Measurements from ENCODE around the gene MRC2.

The MRC2 gene

GRCh38 chr17:62616993-62617893, 10.2 kb upstream of the MRC2 start:
- ATAC-seq = no peak
- no peak for TF ChIP-seq RARB (CRISPR knock-in tag; IDR thresholded peaks at IDR 0.05)
- TF ChIP-seq ZFP30 (CRISPR knock-in tag; IDR thresholded peaks at IDR 0.05) = 0 out of 2 replicates have a peak, but pooled peaks have one; percentile 27
- TF ChIP-seq GLIS3 (CRISPR knock-in tag; IDR thresholded peaks at IDR 0.05) = 0 out of 2 replicates have a peak, but pooled peaks have one; percentile 34

- TF ChIP-seq ZNF565 (CRISPR knock-in tag; conservative IDR thresholded peaks at IDR 0.05; ENCODE audit: low read depth) = no peak
- no peak for TF ChIP-seq ESRRG (CRISPR knock-in tag; IDR thresholded peaks at IDR 0.05)
- no peak for TF ChIP-seq CREB5 (CRISPR knock-in tag; IDR thresholded peaks at IDR 0.05; ENCODE audit: low read depth)
- no peak for TF ChIP-seq ZFP3 (CRISPR knock-in tag; IDR thresholded peaks at IDR 0.05)
- TF ChIP-seq TSHZ2 (CRISPR knock-in tag; IDR thresholded peaks at IDR 0.05) = no peak
- no peak for TF ChIP-seq GLIS3 (CRISPR knock-in tag; IDR thresholded peaks at IDR 0.05)
- TF ChIP-seq POU6F1 (CRISPR knock-in tag; IDR thresholded peaks at IDR 0.05; ENCODE audit: borderline replicate concordance, low read depth) = no peak
- no peak for TF ChIP-seq TOX (CRISPR knock-in tag; IDR thresholded peaks at IDR 0.05; ENCODE audit: borderline replicate concordance)
- no peak for TF ChIP-seq TCF4 (CRISPR knock-in tag; IDR thresholded peaks at IDR 0.05; ENCODE audit: borderline replicate concordance)
- TF ChIP-seq PATZ1 (CRISPR knock-in tag; IDR thresholded peaks at IDR 0.05; ENCODE audit: borderline replicate concordance) = no peak
- ATAC-seq = peak; percentile 23
These were observed 9.5 kb upstream of the MRC2 start for GRCh38 chr17:62617894-62618472.

- TF ChIP-seq ZNF8 (CRISPR knock-in tag; IDR thresholded peaks at IDR 0.05) = no peak
- no peak for ATAC-seq
These were observed 8.6 kb upstream of the MRC2 start for GRCh38 chr17:62618647-62619416.

- TF ChIP-seq ZFP3 (CRISPR knock-in tag; IDR thresholded peaks at IDR 0.05) = no peak
- TF ChIP-seq ZNF565 (CRISPR knock-in tag; conservative IDR thresholded peaks at IDR 0.05; ENCODE audit: low read depth) = no peak
- TF ChIP-seq PPARA (CRISPR knock-in tag; IDR thresholded peaks at IDR 0.05; ENCODE audit: borderline replicate concordance) = no peak
- no peak for TF ChIP-seq CREB5 (CRISPR knock-in tag; IDR thresholded peaks at IDR 0.05; ENCODE audit: low read depth)
- TF ChIP-seq ZC3H10 (CRISPR knock-in tag; IDR thresholded peaks at IDR 0.05) = no peak
- TF ChIP-seq BACH2 (CRISPR knock-in tag; IDR thresholded peaks at IDR 0.05; ENCODE audit: borderline replicate concordance) = no peak
- no peak for TF ChIP-seq RARB (CRISPR knock-in tag; IDR thresholded peaks at IDR 0.05)
- no peak; the same call in 1 of the 3 replicates for ATAC-seq
These were observed 7.9 kb upstream of the MRC2 start for GRCh38 chr17:62619417-62620155.

Data from SK-N-SH treated with all-trans-retinoic acid at 6 μM for 48 hours (cell line).